GM23338 (cell line): ENCODE measurements around the gene CACNB1. TPM values are rescaled to one million over a fixed set of nuclear protein-coding genes. Genes with fewer than 3 reads are reported as not detected.

Experiments
- ATAC-seq: fragments of 200-7000 bp; cut with Tn5 transposase; 3 replicates; pipeline ENCODE4 v1.9.1; 2020
- DNase-seq: peaks from one replicate; pipeline ENCODE4 v3.0.0-alpha.2; 2015; ENCODE audit warnings: low spot score
- H2AFZ ChIP-seq: fragments of 200-600 bp; sonication (generic); 2 replicates; pipeline ENCODE4 v1.8.0; 2016; ENCODE audit warnings: antibody characterized with exemption, mild to moderate bottlenecking, moderate library complexity
- H3F3A ChIP-seq: fragments of 200-600 bp; sonication (generic); replicated peaks from 2 replicates; pipeline ENCODE4 v1.8.0; 2017; ENCODE audit warnings: antibody characterized with exemption, mixed run types, low read depth
- H3K27ac ChIP-seq: fragments of 200-600 bp; sonication (generic); 2 replicates; pipeline ENCODE4 v1.6.1; 2016; ENCODE audit warnings: low read depth
- H3K27me3 ChIP-seq: fragments of 200-600 bp; sonication (generic); 2 replicates; pipeline ENCODE4 v1.8.0; 2016; ENCODE audit warnings: mild to moderate bottlenecking, mixed run types, moderate library complexity; ENCODE audit not compliant: insufficient read depth
- H3K36me3 ChIP-seq: fragments of 200-600 bp; sonication (generic); 2 replicates; pipeline ENCODE4 v1.8.0; 2016; ENCODE audit warnings: mild to moderate bottlenecking; ENCODE audit not compliant: insufficient read depth
- H3K4me1 ChIP-seq: fragments of 200-600 bp; sonication (generic); 2 replicates; pipeline ENCODE4 v1.8.0; 2016; ENCODE audit warnings: mild to moderate bottlenecking, moderate library complexity; ENCODE audit not compliant: insufficient read depth
- H3K4me2 ChIP-seq: fragments of 200-600 bp; sonication (generic); 2 replicates; pipeline ENCODE4 v1.7.1; 2017; ENCODE audit warnings: mixed run types
- H3K4me3 ChIP-seq: fragments of 200-600 bp; sonication (generic); 2 replicates; pipeline ENCODE4 v1.6.1; 2016; ENCODE audit warnings: mixed run types
- H3K79me2 ChIP-seq: fragments of 200-600 bp; sonication (generic); replicated peaks from 2 replicates; pipeline ENCODE4 v1.8.0; 2017; ENCODE audit warnings: mild to moderate bottlenecking; ENCODE audit not compliant: insufficient read depth
- H3K9me2 ChIP-seq: fragments of 200-600 bp; sonication (generic); 2 replicates; pipeline ENCODE4 v1.8.0; 2017; ENCODE audit not compliant: insufficient read depth
- H4K20me1 ChIP-seq: fragments of 200-600 bp; sonication (generic); replicated peaks from 2 replicates; pipeline ENCODE4 v1.8.0; 2017; ENCODE audit warnings: mild to moderate bottlenecking; ENCODE audit not compliant: insufficient read depth
- H3K27ac Mint-ChIP-seq: 2 replicates; pipeline ENCODE4 v1.8.0; 2020; ENCODE audit warnings: inconsistent platforms, mild to moderate bottlenecking, moderate library complexity, mixed read lengths
- H3K27me3 Mint-ChIP-seq: 3 replicates; pipeline ENCODE4 v1.8.0; 2022; ENCODE audit warnings: low read depth, mild to moderate bottlenecking, moderate library complexity, mixed read lengths, inconsistent platforms; ENCODE audit not compliant: insufficient read depth, poor library complexity
- H3K36me3 Mint-ChIP-seq: 3 replicates; pipeline ENCODE4 v1.8.0; 2021; ENCODE audit warnings: low read depth, mild to moderate bottlenecking, inconsistent platforms, moderate library complexity, mixed read lengths
- H3K4me1 Mint-ChIP-seq: 3 replicates; pipeline ENCODE4 v1.8.0; 2020; ENCODE audit warnings: mild to moderate bottlenecking, inconsistent platforms, mixed read lengths
- H3K4me3 Mint-ChIP-seq: 3 replicates; pipeline ENCODE4 v1.8.0; 2021; ENCODE audit warnings: moderate library complexity, mild to moderate bottlenecking, inconsistent platforms, mixed read lengths
- H3K9me3 Mint-ChIP-seq: 3 replicates; pipeline ENCODE4 v1.8.0; 2020; ENCODE audit warnings: moderate library complexity, mild to moderate bottlenecking, inconsistent platforms, mixed read lengths
- JUNB ChIP-seq: IDR thresholded peaks from one replicate; pipeline ENCODE4 v1.6.1; 2016; ENCODE audit warnings: antibody characterized with exemption; ENCODE audit not compliant: unreplicated experiment
- ZNF114 ChIP-seq: fragments of 250-450 bp; sonication (Bioruptor Pico); IDR thresholded peaks from 2 replicates; pipeline ENCODE4 v1.5.0; 2020; ENCODE audit warnings: mild to moderate bottlenecking, moderate library complexity
- ZNF331 ChIP-seq: fragments of 250-450 bp; sonication (Bioruptor Pico); IDR thresholded peaks from 2 replicates; pipeline ENCODE4 v1.5.0; 2020; ENCODE audit warnings: low read depth, mild to moderate bottlenecking, moderate library complexity
- polyA plus RNA-seq: library from polyadenylated mRNA; unstranded; fragments of >200 nt; fragmentation: Nextera tagmentation; extraction: Ambion mirVana; gene quantifications from 2 replicates; pipeline ENCODE4 v1.2.1, GENCODE V29; 2016
- total RNA-seq: library from RNA; depleted of rRNA; stranded (reverse); fragments of >200 nt; shearing (Covaris generic); gene quantifications from 2 replicates; pipeline ENCODE4 v1.2.3, GENCODE V29; 2014
- TF ChIP-seq, protein P1 (sequence below): IDR thresholded peaks from one replicate; pipeline ENCODE4 v1.6.1; 2018; ENCODE audit warnings: antibody characterized with exemption; ENCODE audit not compliant: unreplicated experiment
- TF ChIP-seq, protein P2 (sequence below): fragments of 250-450 bp; sonication (Bioruptor Pico); IDR thresholded peaks from 2 replicates; pipeline ENCODE4 v1.5.0; 2020; ENCODE audit warnings: mild to moderate bottlenecking, moderate library complexity
- TF ChIP-seq, protein P3 (sequence below), 2 experiments: fragments of 200-600 bp in 1 of 2; sonication (generic) in 1 of 2; conservative IDR thresholded peaks; 2 replicates each; pipeline versions ENCODE4 v1.5.1 to v1.6.1; 2016 to 2017; ENCODE audit warnings: antibody characterized with exemption in 2 of 2, low read depth in 2 of 2, mild to moderate bottlenecking in 2 of 2, moderate library complexity in 1 of 2
- TF ChIP-seq, protein P4 (sequence below): IDR thresholded peaks from 2 replicates; pipeline ENCODE4 v1.6.1; 2016; ENCODE audit warnings: antibody characterized with exemption

Gene CACNB1
- total and polyA plus RNA-seq, 2 experiments from 2014 or later, result 8.4 to 13.1 TPM

DNA sequence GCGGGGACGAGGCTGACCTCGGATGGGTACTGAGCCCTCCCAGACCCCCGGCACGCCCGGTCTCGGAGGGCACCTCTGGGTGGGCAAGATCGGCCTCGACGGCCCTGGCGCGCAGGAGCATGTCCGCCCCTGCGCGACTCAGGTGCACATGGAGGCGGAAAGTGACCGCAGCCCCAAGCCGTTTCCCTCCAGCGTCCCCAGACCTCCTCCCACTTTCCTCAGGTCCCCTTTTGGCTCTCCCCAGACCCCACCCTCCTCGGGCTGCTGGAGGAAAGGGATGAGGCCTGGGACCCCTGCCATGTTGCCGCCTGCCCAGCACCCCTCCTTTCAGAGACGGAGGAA, 12.6 kb upstream of the CACNB1 start:
- Histone ChIP-seq H3K79me2 (no peaks in the 10 kb centered on the region), H3K36me3 (peaks cover 2% of the 10 kb centered on the region; the same call in 1 of the 2 replicates), H3K27ac (no peak overlapping the region), H3F3A (peaks cover 14% of the 10 kb centered on the region), H2AFZ (peak overlapping the region; percentile 89), H3K9me2 (no peaks in the 10 kb centered on the region), H4K20me1 (no peaks in the 10 kb centered on the region), H3K4me1 (peaks cover 16% of the 10 kb centered on the region), H3K4me2 (peak overlapping the region; percentile 89), H3K4me3 (peak overlapping the region; percentile 61), H3K27me3 (0 out of 2 replicates have a peak, but pooled peaks cover 9% of the 10 kb centered on the region)
- Mint-ChIP-seq H3K27ac (no peak overlapping the region; the same call in 1 of the 2 replicates), H3K9me3 (no peaks in the 10 kb centered on the region; the same call in 2 of the 3 replicates), H3K36me3 (peaks cover 5% of the 10 kb centered on the region), H3K4me1 (peaks cover 44% of the 10 kb centered on the region), H3K27me3 (peaks cover 15% of the 10 kb centered on the region), H3K4me3 (peak overlapping the region; percentile 69)
- TF ChIP-seq, protein P1, sequence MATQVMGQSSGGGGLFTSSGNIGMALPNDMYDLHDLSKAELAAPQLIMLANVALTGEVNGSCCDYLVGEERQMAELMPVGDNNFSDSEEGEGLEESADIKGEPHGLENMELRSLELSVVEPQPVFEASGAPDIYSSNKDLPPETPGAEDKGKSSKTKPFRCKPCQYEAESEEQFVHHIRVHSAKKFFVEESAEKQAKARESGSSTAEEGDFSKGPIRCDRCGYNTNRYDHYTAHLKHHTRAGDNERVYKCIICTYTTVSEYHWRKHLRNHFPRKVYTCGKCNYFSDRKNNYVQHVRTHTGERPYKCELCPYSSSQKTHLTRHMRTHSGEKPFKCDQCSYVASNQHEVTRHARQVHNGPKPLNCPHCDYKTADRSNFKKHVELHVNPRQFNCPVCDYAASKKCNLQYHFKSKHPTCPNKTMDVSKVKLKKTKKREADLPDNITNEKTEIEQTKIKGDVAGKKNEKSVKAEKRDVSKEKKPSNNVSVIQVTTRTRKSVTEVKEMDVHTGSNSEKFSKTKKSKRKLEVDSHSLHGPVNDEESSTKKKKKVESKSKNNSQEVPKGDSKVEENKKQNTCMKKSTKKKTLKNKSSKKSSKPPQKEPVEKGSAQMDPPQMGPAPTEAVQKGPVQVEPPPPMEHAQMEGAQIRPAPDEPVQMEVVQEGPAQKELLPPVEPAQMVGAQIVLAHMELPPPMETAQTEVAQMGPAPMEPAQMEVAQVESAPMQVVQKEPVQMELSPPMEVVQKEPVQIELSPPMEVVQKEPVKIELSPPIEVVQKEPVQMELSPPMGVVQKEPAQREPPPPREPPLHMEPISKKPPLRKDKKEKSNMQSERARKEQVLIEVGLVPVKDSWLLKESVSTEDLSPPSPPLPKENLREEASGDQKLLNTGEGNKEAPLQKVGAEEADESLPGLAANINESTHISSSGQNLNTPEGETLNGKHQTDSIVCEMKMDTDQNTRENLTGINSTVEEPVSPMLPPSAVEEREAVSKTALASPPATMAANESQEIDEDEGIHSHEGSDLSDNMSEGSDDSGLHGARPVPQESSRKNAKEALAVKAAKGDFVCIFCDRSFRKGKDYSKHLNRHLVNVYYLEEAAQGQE, result no peak
- TF ChIP-seq, protein P2, sequence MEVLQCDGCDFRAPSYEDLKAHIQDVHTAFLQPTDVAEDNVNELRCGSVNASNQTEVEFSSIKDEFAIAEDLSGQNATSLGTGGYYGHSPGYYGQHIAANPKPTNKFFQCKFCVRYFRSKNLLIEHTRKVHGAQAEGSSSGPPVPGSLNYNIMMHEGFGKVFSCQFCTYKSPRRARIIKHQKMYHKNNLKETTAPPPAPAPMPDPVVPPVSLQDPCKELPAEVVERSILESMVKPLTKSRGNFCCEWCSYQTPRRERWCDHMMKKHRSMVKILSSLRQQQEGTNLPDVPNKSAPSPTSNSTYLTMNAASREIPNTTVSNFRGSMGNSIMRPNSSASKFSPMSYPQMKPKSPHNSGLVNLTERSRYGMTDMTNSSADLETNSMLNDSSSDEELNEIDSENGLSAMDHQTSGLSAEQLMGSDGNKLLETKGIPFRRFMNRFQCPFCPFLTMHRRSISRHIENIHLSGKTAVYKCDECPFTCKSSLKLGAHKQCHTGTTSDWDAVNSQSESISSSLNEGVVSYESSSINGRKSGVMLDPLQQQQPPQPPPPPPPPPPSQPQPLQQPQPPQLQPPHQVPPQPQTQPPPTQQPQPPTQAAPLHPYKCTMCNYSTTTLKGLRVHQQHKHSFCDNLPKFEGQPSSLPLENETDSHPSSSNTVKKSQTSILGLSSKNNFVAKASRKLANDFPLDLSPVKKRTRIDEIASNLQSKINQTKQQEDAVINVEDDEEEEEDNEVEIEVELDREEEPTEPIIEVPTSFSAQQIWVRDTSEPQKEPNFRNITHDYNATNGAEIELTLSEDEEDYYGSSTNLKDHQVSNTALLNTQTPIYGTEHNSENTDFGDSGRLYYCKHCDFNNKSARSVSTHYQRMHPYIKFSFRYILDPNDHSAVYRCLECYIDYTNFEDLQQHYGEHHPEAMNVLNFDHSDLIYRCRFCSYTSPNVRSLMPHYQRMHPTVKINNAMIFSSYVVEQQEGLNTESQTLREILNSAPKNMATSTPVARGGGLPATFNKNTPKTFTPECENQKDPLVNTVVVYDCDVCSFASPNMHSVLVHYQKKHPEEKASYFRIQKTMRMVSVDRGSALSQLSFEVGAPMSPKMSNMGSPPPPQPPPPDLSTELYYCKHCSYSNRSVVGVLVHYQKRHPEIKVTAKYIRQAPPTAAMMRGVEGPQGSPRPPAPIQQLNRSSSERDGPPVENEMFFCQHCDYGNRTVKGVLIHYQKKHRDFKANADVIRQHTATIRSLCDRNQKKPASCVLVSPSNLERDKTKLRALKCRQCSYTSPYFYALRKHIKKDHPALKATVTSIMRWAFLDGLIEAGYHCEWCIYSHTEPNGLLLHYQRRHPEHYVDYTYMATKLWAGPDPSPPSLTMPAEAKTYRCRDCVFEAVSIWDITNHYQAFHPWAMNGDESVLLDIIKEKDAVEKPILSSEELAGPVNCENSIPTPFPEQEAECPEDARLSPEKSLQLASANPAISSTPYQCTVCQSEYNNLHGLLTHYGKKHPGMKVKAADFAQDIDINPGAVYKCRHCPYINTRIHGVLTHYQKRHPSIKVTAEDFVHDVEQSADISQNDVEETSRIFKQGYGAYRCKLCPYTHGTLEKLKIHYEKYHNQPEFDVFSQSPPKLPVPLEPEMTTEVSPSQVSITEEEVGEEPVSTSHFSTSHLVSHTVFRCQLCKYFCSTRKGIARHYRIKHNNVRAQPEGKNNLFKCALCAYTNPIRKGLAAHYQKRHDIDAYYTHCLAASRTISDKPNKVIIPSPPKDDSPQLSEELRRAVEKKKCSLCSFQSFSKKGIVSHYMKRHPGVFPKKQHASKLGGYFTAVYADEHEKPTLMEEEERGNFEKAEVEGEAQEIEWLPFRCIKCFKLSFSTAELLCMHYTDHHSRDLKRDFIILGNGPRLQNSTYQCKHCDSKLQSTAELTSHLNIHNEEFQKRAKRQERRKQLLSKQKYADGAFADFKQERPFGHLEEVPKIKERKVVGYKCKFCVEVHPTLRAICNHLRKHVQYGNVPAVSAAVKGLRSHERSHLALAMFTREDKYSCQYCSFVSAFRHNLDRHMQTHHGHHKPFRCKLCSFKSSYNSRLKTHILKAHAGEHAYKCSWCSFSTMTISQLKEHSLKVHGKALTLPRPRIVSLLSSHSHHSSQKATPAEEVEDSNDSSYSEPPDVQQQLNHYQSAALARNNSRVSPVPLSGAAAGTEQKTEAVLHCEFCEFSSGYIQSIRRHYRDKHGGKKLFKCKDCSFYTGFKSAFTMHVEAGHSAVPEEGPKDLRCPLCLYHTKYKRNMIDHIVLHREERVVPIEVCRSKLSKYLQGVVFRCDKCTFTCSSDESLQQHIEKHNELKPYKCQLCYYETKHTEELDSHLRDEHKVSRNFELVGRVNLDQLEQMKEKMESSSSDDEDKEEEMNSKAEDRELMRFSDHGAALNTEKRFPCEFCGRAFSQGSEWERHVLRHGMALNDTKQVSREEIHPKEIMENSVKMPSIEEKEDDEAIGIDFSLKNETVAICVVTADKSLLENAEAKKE (CRISPR knock-in tag), result no peak
- TF ChIP-seq, protein P3, sequence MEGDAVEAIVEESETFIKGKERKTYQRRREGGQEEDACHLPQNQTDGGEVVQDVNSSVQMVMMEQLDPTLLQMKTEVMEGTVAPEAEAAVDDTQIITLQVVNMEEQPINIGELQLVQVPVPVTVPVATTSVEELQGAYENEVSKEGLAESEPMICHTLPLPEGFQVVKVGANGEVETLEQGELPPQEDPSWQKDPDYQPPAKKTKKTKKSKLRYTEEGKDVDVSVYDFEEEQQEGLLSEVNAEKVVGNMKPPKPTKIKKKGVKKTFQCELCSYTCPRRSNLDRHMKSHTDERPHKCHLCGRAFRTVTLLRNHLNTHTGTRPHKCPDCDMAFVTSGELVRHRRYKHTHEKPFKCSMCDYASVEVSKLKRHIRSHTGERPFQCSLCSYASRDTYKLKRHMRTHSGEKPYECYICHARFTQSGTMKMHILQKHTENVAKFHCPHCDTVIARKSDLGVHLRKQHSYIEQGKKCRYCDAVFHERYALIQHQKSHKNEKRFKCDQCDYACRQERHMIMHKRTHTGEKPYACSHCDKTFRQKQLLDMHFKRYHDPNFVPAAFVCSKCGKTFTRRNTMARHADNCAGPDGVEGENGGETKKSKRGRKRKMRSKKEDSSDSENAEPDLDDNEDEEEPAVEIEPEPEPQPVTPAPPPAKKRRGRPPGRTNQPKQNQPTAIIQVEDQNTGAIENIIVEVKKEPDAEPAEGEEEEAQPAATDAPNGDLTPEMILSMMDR (conservative IDR thresholded peaks at IDR 0.05; ENCODE audit: low read depth in 2 of 2), result no peak
- no peak for TF ChIP-seq JUNB
- TF ChIP-seq ZNF331, result no peak
- TF ChIP-seq, protein P4, sequence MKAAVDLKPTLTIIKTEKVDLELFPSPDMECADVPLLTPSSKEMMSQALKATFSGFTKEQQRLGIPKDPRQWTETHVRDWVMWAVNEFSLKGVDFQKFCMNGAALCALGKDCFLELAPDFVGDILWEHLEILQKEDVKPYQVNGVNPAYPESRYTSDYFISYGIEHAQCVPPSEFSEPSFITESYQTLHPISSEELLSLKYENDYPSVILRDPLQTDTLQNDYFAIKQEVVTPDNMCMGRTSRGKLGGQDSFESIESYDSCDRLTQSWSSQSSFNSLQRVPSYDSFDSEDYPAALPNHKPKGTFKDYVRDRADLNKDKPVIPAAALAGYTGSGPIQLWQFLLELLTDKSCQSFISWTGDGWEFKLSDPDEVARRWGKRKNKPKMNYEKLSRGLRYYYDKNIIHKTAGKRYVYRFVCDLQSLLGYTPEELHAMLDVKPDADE, result no peak
- TF ChIP-seq ZNF114 (CRISPR knock-in tag), result no peak
- DNase-seq (no peak), ATAC-seq (no peak; the same call in 1 of the 3 replicates)
